ENCODE results near the gene C1orf35.
A peak's percentile ranks its signal among the peaks of the same experiment; 100 is the strongest.

C1orf35 gene

GRCh38 chr1:228109073-228109961, 6.2 kb upstream of the C1orf35 start, which contains the start of gene MRPL55:
TSS of gene MRPL55 (minus strand) at chr1:228109299. CDS start at chr1:228108260, 1,039 bp downstream.
- peak; percentile 80 for DNase-seq

GRCh38 chr1:228108742-228109072, 5.6 kb upstream of the C1orf35 start:
- no peak for DNase-seq

- DNase-seq, result no peak
Observed at GRCh38 chr1:228108055-228108690, 5.0 kb upstream of the C1orf35 start.

GRCh38 chr1:228107636-228108035, 4.5 kb upstream of the C1orf35 start:
- no peak for DNase-seq

- DNase-seq, result no peak
Observed at GRCh38 chr1:228106800-228107054, 3.6 kb upstream of the C1orf35 start.

GRCh38 chr1:228105996-228106799, 3.1 kb upstream of the C1orf35 start:
- DNase-seq, result no peak

GRCh38 chr1:228105270-228105995, 2.3 kb upstream of the C1orf35 start:
- DNase-seq, result no peak

GRCh38 chr1:228104526-228105269, 1.6 kb upstream of the C1orf35 start:
- no peak for DNase-seq

GRCh38 chr1:228101994-228102790, 933 bp downstream of the C1orf35 start:
- peak; percentile 5 for DNase-seq

GRCh38 chr1:228101614-228101993, 1.5 kb downstream of the C1orf35 start:
- DNase-seq, result no peak

- no peak for DNase-seq
Observed at GRCh38 chr1:228100822-228101613, 2.1 kb downstream of the C1orf35 start.

- DNase-seq, result no peak
Observed at GRCh38 chr1:228099331-228099732, 3.8 kb downstream of the C1orf35 start.

GRCh38 chr1:228098323-228098931, 4.7 kb downstream of the C1orf35 start:
- DNase-seq, result no peak

- no peak for DNase-seq
Observed at GRCh38 chr1:228097333-228098081, 5.6 kb downstream of the C1orf35 start.

GRCh38 chr1:228096416-228097332, 6.5 kb downstream of the C1orf35 start:
- DNase-seq, result no peak

GRCh38 chr1:228095938-228096337, 7.2 kb downstream of the C1orf35 start:
- no peak for DNase-seq

- DNase-seq, result no peak
Observed at GRCh38 chr1:228095161-228095560, 8.0 kb downstream of the C1orf35 start.

GRCh38 chr1:228094432-228095016, 8.6 kb downstream of the C1orf35 start:
- no peak for DNase-seq

Measured in DMS79 (cell line).